H7 (cell line): Measurements from ENCODE around the gene DDAH1. TPM values are rescaled to one million over a fixed set of nuclear protein-coding genes. Genes with fewer than 3 reads are reported as not detected.

Experiments used
- DNase-seq: peaks from one replicate; pipeline ENCODE4 v3.0.0; 2012
- H3K27me3 ChIP-seq: 2 replicates; pipeline ENCODE4 v1.6.0; 2011; ENCODE audit warnings: mild to moderate bottlenecking, low read length; ENCODE audit not compliant: control insufficient read depth, insufficient read depth
- H3K36me3 ChIP-seq: replicated peaks from 2 replicates; pipeline ENCODE4 v1.5.1; 2011; ENCODE audit warnings: low read length; ENCODE audit not compliant: control insufficient read depth, insufficient read depth
- H3K4me3 ChIP-seq: 2 replicates; pipeline ENCODE4 v1.5.1; 2011; ENCODE audit warnings: low read depth, mild to moderate bottlenecking, control low read depth, low read length, moderate library complexity; ENCODE audit not compliant: insufficient read depth
- total RNA-seq: library from RNA; depleted of rRNA; stranded (reverse); fragments of >200 nt; shearing (Covaris generic); gene quantifications from 2 replicates; pipeline ENCODE4 v1.2.3, GENCODE V29; 2014

DDAH1 gene
- total RNA-seq, 1 experiment from 2014 or later, result 33.3 TPM

DNA sequence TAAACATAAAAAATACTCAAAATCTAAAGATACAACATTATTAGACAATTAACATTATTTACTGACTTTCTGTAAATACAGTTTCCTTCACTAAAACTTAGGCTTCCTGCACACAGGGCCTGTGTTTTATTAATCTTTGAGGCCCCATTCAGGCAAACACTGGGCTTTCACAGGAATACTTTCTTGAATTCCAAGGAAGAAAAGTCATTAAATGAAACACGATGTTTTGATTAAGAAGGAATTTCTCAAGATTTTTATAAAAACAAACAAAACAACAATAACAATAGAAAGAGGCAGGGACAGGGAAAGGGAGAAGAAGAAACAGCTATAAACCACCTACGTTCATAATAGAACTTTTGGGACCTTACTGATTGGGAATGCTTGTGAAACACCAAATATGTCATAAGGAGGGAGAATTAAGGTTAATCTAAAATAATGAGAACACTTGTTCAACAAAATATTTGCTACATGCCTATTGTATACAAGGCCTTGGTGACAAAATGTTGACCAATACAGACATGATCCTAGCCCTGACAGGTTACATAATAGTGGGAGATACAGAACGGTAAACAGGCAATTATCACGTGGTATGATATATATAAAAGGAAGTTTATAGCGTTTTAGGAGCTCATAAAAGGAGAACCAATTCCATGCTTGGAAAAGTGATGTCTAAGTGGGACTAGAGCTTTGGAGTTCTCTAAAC, 3.6 kb downstream of the DDAH1 start:
- no peak overlapping the region for H3K4me3 ChIP-seq
- peaks cover 23% of the 10 kb centered on the region for H3K27me3 ChIP-seq
- DNase-seq, result no peak
- H3K36me3 ChIP-seq, result no peaks in the 10 kb centered on the region

GRCh38 chr1:85460555-85461088, 4.3 kb downstream of the DDAH1 start:
- peaks cover 20% of the 10 kb centered on the region for H3K27me3 ChIP-seq
- H3K36me3 ChIP-seq, result no peaks in the 10 kb centered on the region
- DNase-seq, result no peak
- no peak overlapping the region for H3K4me3 ChIP-seq

GRCh38 chr1:85459290-85459689, 5.7 kb downstream of the DDAH1 start:
- Histone ChIP-seq H3K36me3 (no peaks in the 10 kb centered on the region), H3K4me3 (no peak overlapping the region), H3K27me3 (peaks cover 11% of the 10 kb centered on the region)
- DNase-seq, result no peak

DNA sequence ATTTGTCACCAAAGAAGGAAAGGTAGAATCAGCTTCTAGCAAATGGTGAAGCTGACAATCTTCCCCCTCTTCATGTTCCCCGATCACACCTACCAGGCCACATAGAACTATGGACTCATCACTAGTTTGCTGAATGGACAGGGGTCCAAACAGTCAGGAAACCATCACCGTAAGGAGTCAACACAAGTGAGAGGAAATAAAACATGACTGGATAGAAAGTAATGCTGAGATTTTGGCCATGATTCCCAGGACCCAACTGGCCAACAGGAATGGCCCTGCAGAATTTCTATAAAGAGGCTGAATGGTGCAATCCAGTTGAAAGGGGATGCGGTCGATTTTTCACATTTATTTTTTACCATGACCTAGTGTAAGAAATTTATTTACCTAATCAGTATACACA, 10.7 kb downstream of the DDAH1 start:
- Histone ChIP-seq H3K36me3 (no peaks in the 10 kb centered on the region), H3K27me3 (no peaks in the 10 kb centered on the region; the same call in 1 of the 2 replicates), H3K4me3 (no peak overlapping the region)
- no peak for DNase-seq

- no peaks in the 10 kb centered on the region for H3K36me3 ChIP-seq
- H3K4me3 ChIP-seq, result no peak overlapping the region
- DNase-seq, result no peak
- no peaks in the 10 kb centered on the region; the same call in 1 of the 2 replicates for H3K27me3 ChIP-seq
Measured at GRCh38 chr1:85453640-85454194, 11.2 kb downstream of the DDAH1 start.

- no peaks in the 10 kb centered on the region for H3K36me3 ChIP-seq
- no peak for DNase-seq
- no peak overlapping the region for H3K4me3 ChIP-seq
- H3K27me3 ChIP-seq, result no peaks in the 10 kb centered on the region; the same call in 1 of the 2 replicates
Measured at GRCh38 chr1:85452948-85453347, 12.0 kb downstream of the DDAH1 start.

DNA sequence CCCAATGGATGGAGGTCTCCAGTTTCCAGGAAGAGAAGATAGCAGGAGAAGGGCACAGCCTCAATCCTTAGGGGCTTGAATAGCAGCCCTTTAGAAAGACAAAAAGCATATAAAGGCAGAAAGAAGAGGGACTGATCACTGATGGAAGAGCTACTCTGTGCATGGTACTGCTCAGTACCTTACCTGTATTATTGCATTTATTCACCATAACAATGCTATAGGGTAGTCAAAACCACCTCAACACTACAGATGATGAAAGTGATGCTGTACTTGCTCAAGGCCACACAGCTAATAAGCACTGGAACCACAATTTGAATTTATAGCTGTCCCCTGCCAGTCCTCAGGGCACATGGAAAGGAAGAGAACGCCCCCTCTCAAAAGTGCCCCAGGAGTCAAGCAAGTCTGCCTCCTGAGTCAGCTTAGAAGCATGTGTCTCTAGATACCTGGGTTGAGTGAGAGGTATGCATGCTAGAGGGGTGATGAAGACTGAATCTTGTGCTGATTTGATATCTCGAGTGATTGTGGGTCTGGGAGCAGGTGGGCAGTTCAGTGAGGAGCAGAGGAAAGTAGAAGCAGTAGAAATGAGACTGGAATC, 13.6 kb downstream of the DDAH1 start:
- Histone ChIP-seq H3K27me3 (no peaks in the 10 kb centered on the region), H3K4me3 (no peak overlapping the region), H3K36me3 (no peaks in the 10 kb centered on the region)
- no peak for DNase-seq

DNA sequence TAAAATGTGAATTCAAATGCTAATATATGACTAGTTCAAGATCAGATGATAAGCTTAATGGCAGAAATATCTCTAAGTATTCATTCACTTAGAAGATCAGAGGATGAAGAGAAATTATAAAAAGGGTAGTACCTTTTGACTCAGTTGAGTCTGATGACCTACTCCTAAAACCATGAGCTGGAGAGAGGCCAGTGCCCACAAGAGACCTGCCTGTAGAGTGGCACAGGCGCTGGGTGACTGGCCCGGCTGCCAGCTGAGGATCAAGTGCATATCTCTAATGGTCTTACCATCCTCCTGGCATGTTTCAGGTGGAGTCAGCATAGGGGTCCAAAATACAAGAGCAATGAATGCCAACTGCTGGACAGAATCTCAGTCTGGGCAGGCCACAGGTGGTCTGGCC, 14.1 kb downstream of the DDAH1 start:
- DNase-seq, result no peak
- Histone ChIP-seq H3K36me3 (no peaks in the 10 kb centered on the region), H3K27me3 (no peaks in the 10 kb centered on the region), H3K4me3 (no peak overlapping the region)

GRCh38 chr1:85449356-85449755, 15.6 kb downstream of the DDAH1 start:
- H3K36me3 ChIP-seq, result no peaks in the 10 kb centered on the region
- DNase-seq, result no peak
- no peaks in the 10 kb centered on the region for H3K27me3 ChIP-seq
- H3K4me3 ChIP-seq, result no peak overlapping the region

DNA sequence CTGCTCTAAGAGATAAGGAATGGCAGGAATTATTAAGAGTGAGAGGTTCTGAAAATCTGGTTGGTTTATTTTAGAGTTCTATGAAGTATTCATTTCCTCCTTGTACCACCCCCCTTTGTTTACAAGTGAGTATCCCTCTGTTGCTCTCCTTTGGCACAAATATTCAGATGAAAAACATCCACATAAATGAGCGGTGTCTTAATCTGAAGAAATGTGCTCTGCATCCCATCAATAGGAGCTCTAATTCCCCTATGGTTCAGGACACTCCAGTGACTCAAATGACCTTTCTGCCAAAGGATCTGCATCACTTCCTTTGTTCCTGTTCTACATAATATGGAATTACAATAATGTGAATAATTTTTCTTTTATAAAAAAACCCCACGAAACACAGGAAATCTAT, 16.6 kb downstream of the DDAH1 start:
- Histone ChIP-seq H3K36me3 (no peaks in the 10 kb centered on the region), H3K4me3 (no peak overlapping the region)
- no peak for DNase-seq

DNA sequence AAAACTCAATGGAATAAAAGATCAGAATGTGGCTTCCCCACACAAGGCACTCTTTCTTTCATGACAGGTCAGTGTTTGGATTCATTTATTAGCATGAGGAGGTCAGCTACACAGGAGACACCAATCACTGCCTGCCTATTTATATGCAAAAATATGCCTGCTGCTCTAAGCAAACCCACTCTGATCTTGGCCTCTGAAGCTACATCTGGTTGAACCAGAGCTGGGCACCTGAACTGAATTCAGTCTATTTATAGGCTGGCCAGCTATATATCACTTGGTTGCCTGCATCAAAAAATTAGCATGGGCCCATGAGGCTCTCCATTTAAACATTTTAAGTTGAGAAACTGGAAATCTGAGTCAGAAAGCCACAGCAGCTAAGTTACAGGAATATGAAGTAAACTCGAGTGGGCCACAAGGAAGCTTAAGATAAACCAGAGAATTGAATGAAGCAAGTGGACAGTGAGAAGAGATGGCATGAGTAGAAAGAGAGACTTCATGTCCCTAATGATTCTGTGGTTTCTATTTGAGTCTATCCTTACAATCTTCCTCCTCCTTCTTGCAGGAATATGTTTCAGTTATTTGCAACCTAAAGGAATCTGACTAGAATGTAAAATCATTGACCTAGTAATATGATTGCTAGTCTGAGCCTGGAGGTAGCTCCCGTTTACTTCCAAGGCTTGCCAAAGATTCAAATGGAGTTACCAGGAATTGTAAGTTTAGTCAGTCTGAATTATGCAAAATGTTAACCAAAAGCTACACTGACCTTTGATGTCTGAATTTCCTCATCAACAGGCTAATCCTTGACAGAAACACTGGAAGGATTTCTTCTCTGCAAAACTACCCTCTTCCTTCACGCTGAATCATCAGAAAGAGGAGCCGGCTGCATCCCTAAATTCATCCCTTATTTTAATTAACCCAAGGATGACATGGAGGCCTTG, 17.7 kb downstream of the DDAH1 start:
- H3K27me3 ChIP-seq, result no peaks in the 10 kb centered on the region
- no peak overlapping the region for H3K4me3 ChIP-seq
- DNase-seq, result no peak
- H3K36me3 ChIP-seq, result no peaks in the 10 kb centered on the region

More for the DNA sequence above, 16.6 kb downstream of the DDAH1 start:
- no peaks in the 10 kb centered on the region for H3K27me3 ChIP-seq

- Histone ChIP-seq H3K4me3 (no peak overlapping the region), H3K36me3 (no peaks in the 10 kb centered on the region), H3K27me3 (no peaks in the 10 kb centered on the region)
- DNase-seq, result no peak
Measured at GRCh38 chr1:85445906-85446305, 19.1 kb downstream of the DDAH1 start.

DNA sequence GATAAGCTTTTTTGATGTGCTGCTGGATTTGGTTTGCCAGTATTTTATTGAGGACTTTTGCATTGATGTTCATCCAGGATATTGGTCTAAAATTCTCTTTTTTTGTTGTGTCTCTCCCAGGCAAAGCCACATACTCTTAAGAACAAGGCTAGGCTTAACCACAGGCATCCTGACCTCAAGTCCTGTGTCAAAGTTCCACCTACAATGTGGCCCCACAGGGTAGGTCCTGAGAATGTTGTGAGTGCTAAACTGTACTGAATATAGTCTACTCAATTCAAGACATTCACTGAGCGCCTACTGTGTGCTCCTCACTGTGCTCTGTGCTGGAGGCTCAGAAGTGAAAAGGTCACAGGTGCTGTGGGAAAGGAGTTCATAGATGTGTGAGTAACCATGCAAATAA, 20.6 kb downstream of the DDAH1 start:
- H3K4me3 ChIP-seq, result no peak overlapping the region
- no peak for DNase-seq
- no peaks in the 10 kb centered on the region for H3K27me3 ChIP-seq
- no peaks in the 10 kb centered on the region for H3K36me3 ChIP-seq

DNA sequence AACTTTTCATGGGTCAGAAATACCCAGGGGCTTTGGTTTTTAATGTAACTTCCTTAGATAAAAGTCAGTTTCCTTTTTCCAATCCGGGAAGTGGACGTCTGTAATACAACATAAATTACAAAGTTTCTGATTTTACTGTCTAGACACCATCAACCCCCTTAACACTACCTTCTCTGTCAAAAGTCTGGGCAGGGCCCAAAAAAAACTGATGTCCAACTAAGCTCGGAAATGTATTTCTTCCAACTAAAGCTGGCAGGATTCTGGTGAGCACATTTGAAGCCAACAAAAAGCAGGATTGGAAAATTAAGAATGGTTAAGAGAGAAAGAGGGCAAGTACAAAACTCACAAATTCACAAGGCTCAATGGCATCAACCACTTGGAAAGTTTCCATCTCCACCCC, 24.3 kb downstream of the DDAH1 start:
- no peak for DNase-seq
- Histone ChIP-seq H3K4me3 (no peak overlapping the region), H3K36me3 (no peaks in the 10 kb centered on the region), H3K27me3 (no peaks in the 10 kb centered on the region)
